Activated CD4-positive, alpha-beta T cell treated with anti-CD3 and anti-CD28 coated beads for 48 hours (primary cell): Measurements from ENCODE around the gene ADD1.

ENCODE experiments used
- DNase-seq: peaks from one replicate; pipeline ENCODE4 v3.0.0-alpha.2; 2020

The ADD1 gene

GRCh38 chr4:2822461-2823300 is 21.0 kb upstream of the ADD1 start:
- no peak for DNase-seq

- DNase-seq = no peak
Observed at GRCh38 chr4:2823301-2823670, 20.4 kb upstream of the ADD1 start.

GRCh38 chr4:2823671-2824328 is 19.8 kb upstream of the ADD1 start:
- no peak for DNase-seq

- no peak for DNase-seq
Observed at GRCh38 chr4:2824329-2824835, 19.3 kb upstream of the ADD1 start.

DNA sequence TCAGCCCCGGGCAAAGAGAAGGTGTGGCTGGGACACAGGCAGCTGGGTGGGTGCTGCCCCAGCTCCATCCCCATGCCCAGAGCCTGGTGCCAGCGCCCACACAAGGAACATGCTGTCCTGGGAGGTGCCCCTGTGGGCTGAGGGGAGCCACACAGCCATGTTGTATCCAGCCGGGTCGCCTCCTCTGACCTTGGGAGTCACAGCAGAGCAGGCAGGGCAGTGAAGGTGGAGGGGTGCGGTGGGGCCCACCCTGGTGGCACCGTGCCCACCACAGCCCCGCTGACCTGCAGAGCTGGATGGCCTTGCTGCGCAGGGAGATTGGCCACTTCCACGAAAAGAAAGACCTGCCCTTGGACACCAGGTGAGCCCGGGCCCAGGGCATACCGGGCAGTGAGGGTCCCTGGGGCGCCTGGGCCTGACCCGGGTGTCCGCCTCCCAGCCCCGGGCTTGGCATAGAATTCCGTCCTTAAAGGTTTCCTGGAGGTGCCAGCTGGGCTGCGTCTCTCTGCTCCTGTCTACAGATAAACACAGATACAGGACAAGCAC is 18.7 kb upstream of the ADD1 start:
- no peak for DNase-seq

- DNase-seq = no peak
Observed at GRCh38 chr4:2825740-2826139, 17.9 kb upstream of the ADD1 start.

DNA sequence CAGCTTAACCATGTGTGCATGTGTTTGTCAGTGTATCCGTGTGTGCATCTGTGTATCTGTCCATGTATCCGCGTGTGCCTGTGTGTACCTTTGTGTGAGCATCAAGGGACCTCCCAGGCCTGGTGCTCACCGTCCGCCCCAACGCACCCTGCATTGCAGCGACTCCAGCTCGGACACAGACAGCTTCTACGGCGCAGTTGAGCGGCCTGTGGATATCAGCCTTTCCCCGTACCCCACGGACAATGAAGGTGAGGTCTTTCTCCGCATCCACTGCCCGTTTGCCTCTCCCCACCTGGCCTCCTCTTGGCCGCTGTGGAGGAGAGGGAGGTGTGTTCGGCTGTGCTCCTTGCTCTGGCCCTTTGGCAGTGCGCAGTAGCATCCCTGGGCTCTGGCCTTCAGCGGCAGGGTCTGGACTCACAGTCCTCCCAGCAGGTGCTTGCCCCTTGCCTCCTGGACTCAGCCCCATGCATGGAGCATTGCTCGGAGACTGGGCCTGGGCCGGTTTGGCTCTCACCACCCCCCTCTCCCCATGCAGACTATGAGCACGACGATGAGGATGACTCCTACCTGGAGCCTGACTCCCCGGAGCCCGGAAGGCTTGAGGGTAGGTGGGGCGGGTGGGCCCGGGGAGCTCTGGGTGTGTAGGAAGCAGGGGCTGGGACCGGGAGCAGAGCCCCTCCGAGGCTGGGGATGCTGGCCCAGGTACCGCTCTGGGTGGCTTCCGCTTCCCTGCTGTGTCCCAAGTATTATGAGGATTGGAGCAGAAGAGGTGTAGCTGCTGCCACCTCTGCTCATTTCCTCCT is 16.4 kb upstream of the ADD1 start:
- DNase-seq = no peak

DNA sequence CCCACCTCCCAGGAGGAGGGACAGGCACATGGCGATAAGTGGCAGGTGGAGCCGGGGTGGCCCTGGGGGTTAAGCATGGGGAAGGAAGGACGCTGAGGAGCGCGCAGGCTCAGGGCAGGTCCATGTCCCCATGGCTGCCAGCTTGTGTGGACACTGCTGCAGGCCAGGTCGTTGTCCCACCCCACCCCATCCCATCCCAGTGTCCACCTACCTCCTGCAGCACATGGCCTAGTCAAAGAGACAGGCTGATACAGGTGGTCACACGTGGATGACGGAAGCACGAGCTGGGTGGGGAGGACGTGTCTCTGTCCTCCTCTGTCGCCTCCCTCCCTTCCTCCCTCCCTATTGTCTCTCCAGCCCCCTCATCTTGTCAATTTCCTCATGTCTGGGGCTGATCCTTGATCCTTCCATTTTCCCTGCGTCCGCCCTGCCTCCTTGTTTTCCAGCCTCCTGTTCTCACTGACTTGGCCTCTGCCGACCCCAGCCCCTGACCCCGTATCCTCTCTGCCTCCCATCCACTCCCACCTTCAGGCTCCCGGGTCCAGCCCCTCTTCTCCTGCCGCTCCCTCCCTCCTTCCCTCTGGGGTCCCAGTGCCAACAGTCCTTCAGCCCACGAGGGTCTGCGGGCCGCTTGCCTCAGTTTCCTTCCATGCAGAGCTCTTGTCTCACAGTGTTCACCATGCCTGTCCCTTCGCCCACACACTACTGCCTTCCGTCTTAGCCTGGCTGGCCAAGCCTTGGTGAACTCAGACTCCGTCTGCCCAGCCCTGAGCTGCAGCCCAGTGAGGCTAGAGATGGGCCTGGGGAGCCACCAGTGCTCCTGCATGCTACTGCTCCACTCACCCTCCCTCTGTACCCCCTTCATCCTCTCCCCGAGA is 15.5 kb upstream of the ADD1 start:
- DNase-seq = no peak

DNA sequence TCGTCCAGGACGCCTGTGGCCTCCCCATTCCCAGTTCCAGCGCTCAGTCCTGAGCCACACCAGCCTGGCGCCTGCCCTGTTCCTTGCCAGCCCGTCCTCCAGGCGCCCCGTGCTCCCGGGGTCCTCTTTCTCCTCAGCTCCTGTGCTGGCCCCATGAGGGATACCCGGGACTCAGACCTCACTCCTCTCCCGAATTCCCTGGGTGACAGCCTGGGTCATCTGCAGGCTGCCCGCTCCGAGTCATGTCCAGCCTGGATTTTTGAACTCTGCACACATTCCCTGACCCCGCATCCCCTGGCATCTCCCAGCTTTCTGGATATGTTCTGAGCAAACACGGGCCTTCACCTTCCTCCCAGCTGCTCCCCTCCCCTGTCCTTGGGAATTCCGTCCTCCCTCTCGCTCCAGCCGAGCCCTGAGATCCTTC is 14.9 kb upstream of the ADD1 start:
- DNase-seq = no peak

GRCh38 chr4:2829321-2829932 is 14.2 kb upstream of the ADD1 start:
- DNase-seq = no peak

GRCh38 chr4:2829933-2830451 is 13.7 kb upstream of the ADD1 start:
- no peak for DNase-seq

DNA sequence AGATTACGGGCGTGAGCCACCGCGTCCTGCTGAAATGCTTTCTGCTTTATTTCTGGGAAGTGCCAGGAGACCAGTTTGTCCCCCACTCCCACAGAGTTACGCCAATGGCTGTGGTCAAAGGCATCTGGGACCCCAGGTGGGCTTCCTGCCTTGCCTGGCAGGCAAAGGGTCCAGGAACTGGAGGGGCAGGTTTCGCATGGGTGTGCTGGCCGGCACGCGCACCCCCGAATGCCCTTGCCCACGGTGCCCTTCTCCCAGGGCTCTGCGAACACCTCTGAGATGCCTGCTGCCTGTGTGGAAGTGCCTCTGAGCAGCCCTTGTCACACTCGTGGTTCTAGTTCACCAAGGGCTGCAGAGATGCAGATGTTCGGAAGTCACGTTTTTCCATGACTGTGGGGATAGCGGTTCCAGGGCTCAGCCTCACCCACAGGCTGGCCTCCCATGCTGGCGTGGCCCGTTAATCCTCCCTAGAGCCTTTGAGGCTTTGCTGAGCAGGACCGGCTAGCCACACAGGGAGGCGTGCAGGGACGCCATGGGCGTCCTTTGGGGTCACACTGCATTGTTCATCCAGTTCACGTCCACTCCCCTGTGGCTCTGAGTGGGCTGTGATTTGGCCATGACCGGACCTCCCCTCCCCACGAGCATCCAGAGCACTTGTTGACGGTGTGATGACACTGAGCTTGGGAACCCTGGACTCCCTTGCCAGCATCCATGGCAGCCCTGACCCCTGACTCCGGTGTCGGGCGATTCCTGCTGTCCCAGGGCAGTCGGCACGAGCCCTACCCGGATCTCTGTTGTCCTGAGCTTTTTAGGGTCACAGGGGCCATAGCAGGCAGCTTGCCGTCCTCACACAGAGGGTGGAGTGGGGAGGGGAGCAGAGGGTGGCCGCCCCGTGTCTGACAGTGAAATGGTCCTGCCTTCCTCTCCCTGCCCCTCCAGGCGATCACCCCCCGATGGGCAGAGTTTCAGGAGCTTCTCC is 12.7 kb upstream of the ADD1 start:
- DNase-seq = no peak

DNA sequence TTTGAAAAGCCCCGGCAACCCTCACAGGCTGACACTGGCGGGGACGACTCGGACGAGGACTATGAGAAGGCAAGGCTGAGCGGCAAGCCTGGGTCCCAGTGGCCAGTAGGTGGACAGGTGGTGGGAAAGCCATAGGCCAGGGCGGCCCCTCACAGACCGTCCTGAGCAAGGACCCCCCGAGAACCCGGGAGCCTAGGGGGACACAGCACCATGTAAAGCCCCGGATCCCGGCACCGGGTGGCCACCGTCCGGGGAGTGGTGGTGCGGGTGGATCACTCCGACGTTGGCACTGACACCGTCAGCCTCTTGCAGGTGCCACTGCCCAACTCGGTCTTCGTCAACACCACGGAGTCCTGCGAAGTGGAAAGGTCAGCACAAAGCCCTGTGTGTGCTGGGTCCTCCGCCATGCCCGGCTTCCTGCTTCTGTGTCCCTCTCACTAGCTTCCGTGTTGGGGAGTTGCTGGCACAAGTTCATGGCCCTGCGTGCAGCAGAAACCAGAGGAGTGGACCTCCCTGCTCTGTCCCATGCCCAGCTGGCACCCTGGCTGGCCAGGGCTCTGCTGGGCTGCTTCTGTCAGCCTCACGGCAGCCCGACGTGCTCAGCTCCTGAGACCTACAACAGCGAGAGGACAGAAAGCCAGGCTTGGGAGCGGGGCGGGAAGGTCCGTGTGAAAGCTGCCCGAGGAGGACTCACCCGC is 11.9 kb upstream of the ADD1 start:
- no peak for DNase-seq

DNA sequence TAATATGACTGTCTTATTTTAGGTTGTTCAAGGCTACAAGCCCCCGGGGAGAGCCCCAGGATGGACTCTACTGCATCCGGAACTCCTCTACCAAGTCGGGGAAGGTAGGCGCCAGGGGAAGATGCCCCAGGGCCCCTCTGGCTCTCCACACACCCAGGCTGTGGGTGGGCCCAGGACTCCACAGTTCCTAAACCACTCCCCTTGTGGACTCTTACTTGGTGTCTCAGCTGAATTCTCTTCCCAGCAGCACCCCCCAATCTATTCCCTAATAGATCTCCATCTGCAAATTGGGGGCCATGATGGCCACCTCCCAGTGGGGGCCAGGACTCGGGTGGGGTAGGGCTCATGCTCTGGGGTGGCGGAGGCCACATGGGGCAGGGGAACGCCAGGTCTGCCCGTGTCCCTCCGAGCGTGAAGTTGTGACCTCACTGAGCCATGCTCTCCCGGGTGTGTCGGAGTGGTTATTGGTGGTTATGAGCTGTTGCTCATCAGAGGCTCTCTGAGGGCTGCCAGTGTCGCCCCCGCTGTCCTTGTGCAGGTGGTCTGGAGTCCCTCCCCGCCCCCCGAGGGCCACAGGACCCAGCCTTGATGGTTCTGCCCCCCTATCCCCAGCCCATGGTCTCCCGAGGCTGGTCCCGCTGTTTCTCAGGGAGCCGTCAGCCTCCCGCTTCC is 11.2 kb upstream of the ADD1 start:
- no peak for DNase-seq

DNA sequence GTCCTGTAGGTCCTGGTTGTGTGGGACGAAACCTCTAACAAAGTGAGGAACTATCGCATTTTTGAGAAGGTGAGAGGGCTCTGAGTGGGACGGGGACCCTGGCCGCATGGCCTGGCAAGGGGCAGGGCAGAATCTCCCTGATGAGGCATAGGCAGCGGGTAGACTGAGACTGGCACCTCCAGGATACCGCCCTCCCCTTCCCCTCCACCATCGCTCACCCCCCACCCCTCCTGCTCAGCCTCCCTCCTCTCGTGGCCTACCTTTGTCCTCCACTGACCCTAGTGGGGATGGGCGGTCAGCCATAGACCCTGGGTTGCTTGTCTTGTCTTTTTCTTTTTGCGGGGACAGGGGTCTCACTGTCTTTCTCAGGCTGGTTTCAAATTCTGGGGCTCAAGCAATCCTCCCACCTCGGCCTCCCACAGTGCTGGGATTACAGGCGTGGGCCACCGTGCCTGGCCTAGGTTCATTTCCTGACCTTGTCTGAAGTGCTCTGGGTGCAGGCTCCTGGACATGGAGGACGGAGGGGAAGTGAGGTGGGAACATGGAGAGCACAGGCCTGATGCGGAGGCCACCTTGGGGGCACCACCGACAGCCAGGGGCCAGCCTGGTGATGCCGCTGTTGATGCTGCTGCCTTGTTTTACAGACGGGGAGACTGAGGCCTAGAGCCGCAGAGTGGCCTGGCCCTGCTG is 10.5 kb upstream of the ADD1 start:
- no peak for DNase-seq

DNA sequence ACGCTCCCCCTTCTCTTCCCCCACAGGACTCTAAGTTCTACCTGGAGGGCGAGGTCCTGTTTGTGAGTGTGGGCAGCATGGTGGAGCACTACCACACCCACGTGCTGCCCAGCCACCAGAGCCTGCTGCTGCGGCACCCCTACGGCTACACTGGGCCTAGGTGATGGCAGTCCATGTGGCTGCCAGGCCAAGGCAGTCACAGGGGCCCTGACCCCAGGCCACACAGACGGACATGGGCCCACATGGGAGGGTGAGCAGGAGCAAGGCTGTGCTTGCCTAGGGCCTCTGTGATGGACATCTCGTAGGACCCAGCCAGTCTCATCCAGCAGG is 10.0 kb upstream of the ADD1 start:
- no peak for DNase-seq

- no peak for DNase-seq
Observed at GRCh38 chr4:2834001-2834921, 9.4 kb upstream of the ADD1 start.
